Activated CD4-positive, CD25-positive, alpha-beta regulatory T cell treated with anti-CD3 and anti-CD28 coated beads, Interleukin-2, amount 50 U/mL, for 16 hours (primary cell): ENCODE measurements around the gene CXCL12.

Experiments used
- DNase-seq: peaks from one replicate; pipeline ENCODE4 v3.0.0-alpha.2; 2020; ENCODE audit warnings: low read depth, low spot score

Gene CXCL12

DNA sequence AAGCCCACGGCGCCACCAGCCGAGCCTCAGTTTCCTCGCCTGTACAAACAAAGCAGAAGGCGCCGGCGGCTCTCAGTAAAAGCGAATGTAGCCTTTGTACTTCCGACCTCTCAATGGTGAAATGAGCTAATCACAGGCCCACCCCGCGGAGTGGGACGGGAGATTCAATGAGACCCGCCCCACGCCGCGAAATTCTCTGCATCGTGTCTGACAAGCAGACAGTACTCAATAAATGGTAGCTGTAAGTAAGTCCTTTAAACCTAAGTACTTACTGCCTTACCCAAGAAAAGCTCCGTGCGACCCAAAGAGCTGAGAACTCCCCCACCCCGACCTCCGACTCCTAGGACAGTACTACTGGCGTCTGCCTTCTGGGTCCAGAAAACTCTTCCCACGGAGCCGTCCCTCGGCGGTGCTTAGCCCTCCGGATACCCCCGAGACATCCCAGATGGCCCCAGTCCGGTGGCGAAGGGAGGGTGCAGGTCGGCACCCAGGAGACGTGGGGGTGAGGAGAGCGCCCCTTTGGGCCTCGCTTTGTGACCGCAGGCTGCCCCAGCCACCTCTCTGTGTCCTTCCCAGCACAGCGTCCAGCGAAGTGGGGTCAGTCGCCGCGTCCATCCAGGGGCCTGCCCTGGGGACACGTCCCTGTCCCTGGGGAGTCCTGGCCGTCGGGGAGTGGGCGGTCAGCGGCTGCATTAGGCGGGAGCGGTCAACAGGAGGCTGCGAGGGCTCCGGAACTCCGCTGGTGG lies 972 bp upstream of the CXCL12 start:
- no peak for DNase-seq

GRCh38 chr10:44384601-44385025 lies 284 bp downstream of the CXCL12 start:
- DNase-seq = no peak

GRCh38 chr10:44383749-44384600 lies 922 bp downstream of the CXCL12 start:
- DNase-seq = no peak

GRCh38 chr10:44382981-44383748 lies 1.7 kb downstream of the CXCL12 start:
- no peak for DNase-seq

- DNase-seq = no peak
Measured at GRCh38 chr10:44382131-44382858, 2.6 kb downstream of the CXCL12 start.

DNA sequence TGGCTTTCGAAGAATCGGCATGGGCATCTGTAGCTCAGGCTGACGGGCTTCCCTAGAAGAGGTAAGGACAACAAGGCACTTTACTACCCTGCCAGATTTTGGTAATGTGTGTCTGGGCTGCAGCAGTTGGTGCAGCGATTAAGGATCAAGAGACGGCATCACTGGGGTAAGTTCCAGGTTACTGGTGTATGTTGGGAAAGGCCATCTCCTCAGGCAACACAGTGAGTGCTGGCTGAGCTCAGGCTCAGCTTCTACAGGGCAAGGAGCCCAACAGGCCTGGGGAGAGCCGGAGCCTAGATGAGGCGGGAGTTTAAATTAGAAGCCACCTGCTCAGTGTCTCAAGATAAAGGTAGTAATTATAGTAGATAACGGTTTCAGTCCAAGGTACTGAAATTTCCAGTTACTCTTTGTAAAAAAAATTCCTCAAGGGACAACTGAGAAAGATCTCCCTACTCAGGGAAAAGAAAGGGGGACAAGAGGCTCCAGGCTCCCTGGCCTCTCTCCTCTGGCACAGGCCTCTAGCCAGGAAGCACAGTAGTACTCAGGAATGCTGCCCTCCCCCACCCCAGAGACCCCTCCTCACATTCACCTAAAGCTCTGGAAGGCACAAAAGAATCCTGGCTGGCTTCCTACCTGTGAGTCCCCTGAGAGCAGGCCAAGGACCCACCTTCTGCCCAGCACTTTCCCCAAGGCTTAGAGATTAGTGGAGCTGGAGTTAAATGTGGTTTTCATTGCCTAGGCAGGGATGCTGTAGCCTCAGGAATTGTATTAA lies 3.9 kb downstream of the CXCL12 start:
- no peak for DNase-seq

- no peak for DNase-seq
Measured at GRCh38 chr10:44379907-44380306, 5.0 kb downstream of the CXCL12 start.

- DNase-seq = no peak
Measured at GRCh38 chr10:44378626-44379025, 6.3 kb downstream of the CXCL12 start.

DNA sequence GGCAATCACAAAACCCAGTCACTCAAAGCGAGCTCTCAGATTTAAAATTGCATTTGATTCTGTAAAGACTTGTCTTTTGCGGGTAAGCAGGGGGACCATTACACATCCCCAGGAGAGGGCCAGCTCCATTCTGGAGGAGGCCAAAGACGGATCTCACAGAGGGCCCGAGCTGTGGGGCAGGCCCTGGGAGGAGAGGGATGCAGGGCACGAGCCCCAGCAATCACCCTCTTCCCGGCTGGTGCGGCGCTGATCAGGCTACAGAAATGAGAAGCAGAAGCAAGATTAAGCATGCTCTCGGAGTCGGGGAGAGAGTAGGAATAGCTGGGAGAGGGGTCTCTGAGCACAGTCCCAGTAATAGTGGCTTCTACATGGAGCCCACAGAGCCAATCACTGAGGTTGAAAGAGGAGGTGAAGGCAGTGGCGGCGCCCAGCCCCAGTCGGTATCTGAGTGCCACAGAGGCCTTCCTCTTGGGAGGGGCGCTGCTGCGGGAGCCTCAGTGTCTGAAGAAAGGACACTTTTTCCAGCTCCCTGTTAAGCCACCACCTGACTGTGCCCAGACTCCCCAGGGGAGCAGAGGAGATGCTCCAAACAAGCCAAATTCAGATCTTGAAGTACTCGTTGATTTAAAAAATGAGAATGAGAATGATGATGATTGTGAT lies 7.1 kb downstream of the CXCL12 start:
- no peak for DNase-seq

DNA sequence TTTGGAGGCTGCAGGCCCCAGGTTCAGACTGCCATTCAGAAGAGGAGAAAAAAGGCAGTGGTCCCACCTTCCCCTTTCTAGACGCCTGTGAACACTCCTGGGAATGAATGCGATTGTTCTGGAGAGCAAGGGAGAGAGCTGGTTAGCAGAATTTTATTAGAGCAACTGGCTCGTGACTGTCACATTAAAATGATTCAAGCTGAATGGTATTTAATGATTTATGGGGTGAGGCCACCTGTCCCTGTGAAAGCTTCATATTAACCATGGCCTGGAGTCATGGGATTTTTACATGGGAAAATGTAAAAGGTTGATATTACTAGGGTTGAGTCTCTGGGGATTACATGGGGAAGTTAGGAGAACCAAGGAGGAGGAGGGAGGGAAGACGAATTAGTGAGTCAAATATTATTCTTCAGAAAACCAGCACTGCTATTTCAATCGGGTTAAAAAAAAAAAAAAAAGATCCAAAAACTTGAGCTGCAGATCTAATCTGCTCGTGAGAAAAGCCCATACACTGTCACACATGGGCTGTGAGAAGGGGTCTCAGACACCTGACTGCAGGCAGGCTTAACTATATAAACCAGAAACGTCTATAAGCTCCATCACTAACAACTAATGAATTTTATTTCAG lies 8.3 kb downstream of the CXCL12 start:
- no peak for DNase-seq

DNA sequence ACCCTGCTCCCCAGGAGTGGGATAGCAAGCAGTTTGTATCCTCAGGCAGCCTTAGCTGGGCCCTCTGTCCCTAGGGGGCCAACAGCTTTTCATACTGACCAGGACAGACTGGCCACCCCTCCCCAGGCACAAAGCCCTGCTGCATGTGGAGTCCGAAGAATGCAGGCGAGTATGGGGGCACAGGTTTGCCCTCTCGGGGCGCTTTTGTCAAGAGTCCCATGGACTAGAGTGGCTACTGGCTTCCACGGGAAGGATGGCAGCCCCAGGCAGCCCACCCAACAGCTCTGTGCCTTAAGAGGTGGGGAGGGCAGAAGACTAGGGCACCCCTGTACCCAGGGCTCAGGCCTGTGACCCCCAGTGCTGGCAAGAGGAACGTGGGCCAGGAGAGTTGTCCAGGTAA lies 10.7 kb downstream of the CXCL12 start:
- no peak for DNase-seq

DNA sequence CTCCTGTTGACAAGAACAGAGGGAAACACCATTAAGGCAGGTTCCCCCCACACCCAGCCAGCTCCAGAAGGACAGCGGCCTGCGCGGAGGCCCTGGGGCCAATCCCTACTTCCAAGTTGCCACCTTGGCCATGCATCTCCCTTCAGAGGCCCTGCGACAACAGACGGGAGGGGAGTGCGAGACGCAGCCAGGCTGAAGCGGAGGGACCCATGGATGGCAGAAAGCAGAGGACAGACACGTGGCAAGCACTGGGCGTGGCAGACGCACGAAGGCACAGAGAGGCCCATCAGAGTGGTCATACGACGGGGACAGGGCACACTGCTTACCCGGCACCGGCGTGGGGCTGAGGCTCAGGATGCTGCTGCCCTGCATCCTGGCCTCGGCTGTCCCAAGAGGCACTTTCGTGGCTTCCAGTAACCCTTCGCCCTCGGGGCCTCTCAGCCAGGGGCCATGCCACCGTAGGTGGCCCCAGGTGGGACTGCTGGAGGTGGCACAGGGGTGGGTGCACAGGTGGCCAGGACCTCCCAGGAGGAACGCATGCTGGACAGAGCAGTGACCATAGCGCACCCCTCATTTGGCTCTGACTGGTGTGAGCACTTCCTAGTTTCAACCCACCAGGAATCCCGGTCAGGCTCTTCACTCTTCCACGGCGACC lies 11.4 kb downstream of the CXCL12 start:
- no peak for DNase-seq

GRCh38 chr10:44372181-44372580 lies 12.7 kb downstream of the CXCL12 start:
- DNase-seq = no peak

GRCh38 chr10:44370731-44371248 lies 14.1 kb downstream of the CXCL12 start:
- DNase-seq = no peak

GRCh38 chr10:44369854-44370253 lies 15.0 kb downstream of the CXCL12 start:
- DNase-seq = no peak

- DNase-seq = no peak
Measured at GRCh38 chr10:44369296-44369695, 15.6 kb downstream of the CXCL12 start.

- no peak for DNase-seq
Measured at GRCh38 chr10:44368637-44369036, 16.3 kb downstream of the CXCL12 start.

DNA sequence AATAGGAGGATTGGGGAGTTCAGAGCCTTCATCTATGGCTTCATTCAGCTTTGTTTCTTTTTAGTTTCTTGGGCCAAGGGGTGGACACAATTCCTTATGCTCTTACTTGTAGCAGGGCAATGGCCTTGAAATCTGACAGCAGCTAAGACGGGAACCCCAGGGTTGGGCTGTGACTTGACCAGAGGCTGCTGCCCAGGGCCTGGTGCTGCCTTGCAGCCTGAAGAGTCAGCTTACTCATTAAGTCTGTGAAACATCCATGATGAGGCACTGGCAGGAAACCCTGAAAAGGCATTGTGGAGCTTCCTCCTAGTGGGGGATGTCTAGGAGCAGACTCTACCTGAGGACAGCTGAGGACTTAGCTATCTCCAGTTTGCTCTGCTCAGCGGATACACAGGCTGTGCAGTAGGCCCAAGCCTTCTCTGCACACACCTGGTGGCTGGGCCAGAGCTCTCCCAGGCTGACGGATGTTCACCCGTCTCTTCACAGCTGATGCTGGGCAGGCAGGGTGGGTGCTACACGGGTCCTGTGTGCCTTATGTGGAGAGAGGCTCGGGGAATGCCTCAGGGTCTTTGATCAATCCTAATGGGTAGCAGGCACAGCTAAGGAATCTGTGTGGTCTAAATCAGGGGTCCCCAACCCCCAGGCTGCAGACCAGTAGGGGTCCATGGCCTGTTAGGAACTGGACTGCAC lies 17.8 kb downstream of the CXCL12 start:
- no peak for DNase-seq
